ENCODE data around the gene DNAH14. TPM values are rescaled to one million over a fixed set of nuclear protein-coding genes. Genes with fewer than 3 reads are reported as not detected.

Gene DNAH14
- total and polyA plus RNA-seq, 2 experiments from 2014 or later, result 55.3 to 80.2 TPM

DNA sequence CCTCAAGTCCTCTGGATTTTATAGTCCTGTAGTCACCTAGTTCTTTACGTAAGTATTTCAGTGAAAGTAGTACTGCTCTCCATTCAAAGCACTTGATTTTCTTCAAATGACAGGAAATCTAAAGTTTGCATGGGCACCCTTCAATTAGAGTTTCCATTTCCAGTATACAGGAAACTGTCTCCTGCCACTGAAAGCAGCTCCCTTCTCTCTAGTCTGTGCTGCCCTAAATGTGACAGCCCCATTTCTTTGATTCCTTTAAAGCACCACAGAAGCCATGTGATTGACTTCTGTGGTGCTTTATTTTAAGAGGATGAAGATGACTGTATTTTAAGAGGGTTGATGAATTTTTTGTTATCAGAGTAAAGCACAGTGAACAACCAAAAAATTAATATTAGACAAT is 226.1 kb downstream of the DNAH14 start (continued):
- no peak for TF ChIP-seq ZNF331 (CRISPR knock-in tag; IDR thresholded peaks at IDR 0.05; ENCODE audit: low read depth)
- no peak for TF ChIP-seq CREB1 (CRISPR knock-in tag; IDR thresholded peaks at IDR 0.05; ENCODE audit: low read depth)
- TF ChIP-seq ZNF114 (CRISPR knock-in tag; IDR thresholded peaks at IDR 0.05), result no peak
- TF ChIP-seq, protein P1, sequence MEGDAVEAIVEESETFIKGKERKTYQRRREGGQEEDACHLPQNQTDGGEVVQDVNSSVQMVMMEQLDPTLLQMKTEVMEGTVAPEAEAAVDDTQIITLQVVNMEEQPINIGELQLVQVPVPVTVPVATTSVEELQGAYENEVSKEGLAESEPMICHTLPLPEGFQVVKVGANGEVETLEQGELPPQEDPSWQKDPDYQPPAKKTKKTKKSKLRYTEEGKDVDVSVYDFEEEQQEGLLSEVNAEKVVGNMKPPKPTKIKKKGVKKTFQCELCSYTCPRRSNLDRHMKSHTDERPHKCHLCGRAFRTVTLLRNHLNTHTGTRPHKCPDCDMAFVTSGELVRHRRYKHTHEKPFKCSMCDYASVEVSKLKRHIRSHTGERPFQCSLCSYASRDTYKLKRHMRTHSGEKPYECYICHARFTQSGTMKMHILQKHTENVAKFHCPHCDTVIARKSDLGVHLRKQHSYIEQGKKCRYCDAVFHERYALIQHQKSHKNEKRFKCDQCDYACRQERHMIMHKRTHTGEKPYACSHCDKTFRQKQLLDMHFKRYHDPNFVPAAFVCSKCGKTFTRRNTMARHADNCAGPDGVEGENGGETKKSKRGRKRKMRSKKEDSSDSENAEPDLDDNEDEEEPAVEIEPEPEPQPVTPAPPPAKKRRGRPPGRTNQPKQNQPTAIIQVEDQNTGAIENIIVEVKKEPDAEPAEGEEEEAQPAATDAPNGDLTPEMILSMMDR (conservative IDR thresholded peaks at IDR 0.05; ENCODE audit: low read depth in 2 of 2), result no peak
- TF ChIP-seq STAT1 (IDR thresholded peaks at IDR 0.05; ENCODE audit: unreplicated experiment), result no peak

DNA sequence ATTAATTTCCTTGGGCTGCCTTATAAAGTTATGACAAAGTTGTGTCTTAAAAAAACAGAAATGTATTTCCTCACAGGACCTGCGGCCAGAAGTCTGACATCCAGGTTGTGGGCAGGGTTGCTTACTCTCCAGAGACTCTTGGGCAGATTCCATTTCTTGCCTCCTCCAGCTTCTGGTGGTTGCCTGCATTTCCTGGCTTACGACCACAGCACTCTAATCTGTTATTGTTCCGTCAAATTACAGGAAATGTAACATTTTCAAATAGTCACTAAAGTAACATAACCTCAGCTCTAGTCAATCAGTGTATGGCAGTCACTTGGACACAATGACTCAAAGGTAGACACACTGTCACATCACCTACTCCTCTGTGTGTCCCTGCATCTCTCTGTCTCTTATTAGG is 226.8 kb downstream of the DNAH14 start:
- DNase-seq (ENCODE audit: low spot score) (no peak), ATAC-seq (no peak)
- H3F3A ChIP-seq (replicated peaks; ENCODE audit: low read depth), result no peaks in the 10 kb centered on the region
- H3K4me1 ChIP-seq (ENCODE audit: insufficient read depth), result no peaks in the 10 kb centered on the region
- H3K27ac ChIP-seq (ENCODE audit: low read depth), result no peak overlapping the region
- no peaks in the 10 kb centered on the region for H4K20me1 ChIP-seq (replicated peaks; ENCODE audit: insufficient read depth)
- no peaks in the 10 kb centered on the region for H3K9me3 Mint-ChIP-seq
- no peaks in the 10 kb centered on the region for H3K27me3 ChIP-seq (ENCODE audit: insufficient read depth)
- no peak overlapping the region for H3K4me3 Mint-ChIP-seq
- H3K4me3 ChIP-seq, result no peak overlapping the region
- no peak overlapping the region for H3K27ac Mint-ChIP-seq
- peaks cover 6% of the 10 kb centered on the region; the same call in 2 of the 3 replicates for H3K4me1 Mint-ChIP-seq
- no peaks in the 10 kb centered on the region for H3K27me3 Mint-ChIP-seq (ENCODE audit: insufficient read depth, low read depth, poor library complexity)
- no peaks in the 10 kb centered on the region for H3K79me2 ChIP-seq (replicated peaks; ENCODE audit: insufficient read depth)
- no peaks in the 10 kb centered on the region for H3K36me3 Mint-ChIP-seq (ENCODE audit: low read depth)
- no peak overlapping the region for H2AFZ ChIP-seq
- H3K4me2 ChIP-seq, result no peak overlapping the region
- H3K36me3 ChIP-seq (ENCODE audit: insufficient read depth), result no peaks in the 10 kb centered on the region
- no peaks in the 10 kb centered on the region for H3K9me2 ChIP-seq (ENCODE audit: insufficient read depth)
- no peak for TF ChIP-seq JUNB (IDR thresholded peaks at IDR 0.05; ENCODE audit: unreplicated experiment)
- TF ChIP-seq ZNF331 (CRISPR knock-in tag; IDR thresholded peaks at IDR 0.05; ENCODE audit: low read depth), result no peak
- TF ChIP-seq EZH2 (IDR thresholded peaks at IDR 0.05; ENCODE audit: low read depth, unreplicated experiment), result no peak
- TF ChIP-seq, protein P2, sequence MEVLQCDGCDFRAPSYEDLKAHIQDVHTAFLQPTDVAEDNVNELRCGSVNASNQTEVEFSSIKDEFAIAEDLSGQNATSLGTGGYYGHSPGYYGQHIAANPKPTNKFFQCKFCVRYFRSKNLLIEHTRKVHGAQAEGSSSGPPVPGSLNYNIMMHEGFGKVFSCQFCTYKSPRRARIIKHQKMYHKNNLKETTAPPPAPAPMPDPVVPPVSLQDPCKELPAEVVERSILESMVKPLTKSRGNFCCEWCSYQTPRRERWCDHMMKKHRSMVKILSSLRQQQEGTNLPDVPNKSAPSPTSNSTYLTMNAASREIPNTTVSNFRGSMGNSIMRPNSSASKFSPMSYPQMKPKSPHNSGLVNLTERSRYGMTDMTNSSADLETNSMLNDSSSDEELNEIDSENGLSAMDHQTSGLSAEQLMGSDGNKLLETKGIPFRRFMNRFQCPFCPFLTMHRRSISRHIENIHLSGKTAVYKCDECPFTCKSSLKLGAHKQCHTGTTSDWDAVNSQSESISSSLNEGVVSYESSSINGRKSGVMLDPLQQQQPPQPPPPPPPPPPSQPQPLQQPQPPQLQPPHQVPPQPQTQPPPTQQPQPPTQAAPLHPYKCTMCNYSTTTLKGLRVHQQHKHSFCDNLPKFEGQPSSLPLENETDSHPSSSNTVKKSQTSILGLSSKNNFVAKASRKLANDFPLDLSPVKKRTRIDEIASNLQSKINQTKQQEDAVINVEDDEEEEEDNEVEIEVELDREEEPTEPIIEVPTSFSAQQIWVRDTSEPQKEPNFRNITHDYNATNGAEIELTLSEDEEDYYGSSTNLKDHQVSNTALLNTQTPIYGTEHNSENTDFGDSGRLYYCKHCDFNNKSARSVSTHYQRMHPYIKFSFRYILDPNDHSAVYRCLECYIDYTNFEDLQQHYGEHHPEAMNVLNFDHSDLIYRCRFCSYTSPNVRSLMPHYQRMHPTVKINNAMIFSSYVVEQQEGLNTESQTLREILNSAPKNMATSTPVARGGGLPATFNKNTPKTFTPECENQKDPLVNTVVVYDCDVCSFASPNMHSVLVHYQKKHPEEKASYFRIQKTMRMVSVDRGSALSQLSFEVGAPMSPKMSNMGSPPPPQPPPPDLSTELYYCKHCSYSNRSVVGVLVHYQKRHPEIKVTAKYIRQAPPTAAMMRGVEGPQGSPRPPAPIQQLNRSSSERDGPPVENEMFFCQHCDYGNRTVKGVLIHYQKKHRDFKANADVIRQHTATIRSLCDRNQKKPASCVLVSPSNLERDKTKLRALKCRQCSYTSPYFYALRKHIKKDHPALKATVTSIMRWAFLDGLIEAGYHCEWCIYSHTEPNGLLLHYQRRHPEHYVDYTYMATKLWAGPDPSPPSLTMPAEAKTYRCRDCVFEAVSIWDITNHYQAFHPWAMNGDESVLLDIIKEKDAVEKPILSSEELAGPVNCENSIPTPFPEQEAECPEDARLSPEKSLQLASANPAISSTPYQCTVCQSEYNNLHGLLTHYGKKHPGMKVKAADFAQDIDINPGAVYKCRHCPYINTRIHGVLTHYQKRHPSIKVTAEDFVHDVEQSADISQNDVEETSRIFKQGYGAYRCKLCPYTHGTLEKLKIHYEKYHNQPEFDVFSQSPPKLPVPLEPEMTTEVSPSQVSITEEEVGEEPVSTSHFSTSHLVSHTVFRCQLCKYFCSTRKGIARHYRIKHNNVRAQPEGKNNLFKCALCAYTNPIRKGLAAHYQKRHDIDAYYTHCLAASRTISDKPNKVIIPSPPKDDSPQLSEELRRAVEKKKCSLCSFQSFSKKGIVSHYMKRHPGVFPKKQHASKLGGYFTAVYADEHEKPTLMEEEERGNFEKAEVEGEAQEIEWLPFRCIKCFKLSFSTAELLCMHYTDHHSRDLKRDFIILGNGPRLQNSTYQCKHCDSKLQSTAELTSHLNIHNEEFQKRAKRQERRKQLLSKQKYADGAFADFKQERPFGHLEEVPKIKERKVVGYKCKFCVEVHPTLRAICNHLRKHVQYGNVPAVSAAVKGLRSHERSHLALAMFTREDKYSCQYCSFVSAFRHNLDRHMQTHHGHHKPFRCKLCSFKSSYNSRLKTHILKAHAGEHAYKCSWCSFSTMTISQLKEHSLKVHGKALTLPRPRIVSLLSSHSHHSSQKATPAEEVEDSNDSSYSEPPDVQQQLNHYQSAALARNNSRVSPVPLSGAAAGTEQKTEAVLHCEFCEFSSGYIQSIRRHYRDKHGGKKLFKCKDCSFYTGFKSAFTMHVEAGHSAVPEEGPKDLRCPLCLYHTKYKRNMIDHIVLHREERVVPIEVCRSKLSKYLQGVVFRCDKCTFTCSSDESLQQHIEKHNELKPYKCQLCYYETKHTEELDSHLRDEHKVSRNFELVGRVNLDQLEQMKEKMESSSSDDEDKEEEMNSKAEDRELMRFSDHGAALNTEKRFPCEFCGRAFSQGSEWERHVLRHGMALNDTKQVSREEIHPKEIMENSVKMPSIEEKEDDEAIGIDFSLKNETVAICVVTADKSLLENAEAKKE (CRISPR knock-in tag; IDR thresholded peaks at IDR 0.05), result no peak
- TF ChIP-seq, protein P3, sequence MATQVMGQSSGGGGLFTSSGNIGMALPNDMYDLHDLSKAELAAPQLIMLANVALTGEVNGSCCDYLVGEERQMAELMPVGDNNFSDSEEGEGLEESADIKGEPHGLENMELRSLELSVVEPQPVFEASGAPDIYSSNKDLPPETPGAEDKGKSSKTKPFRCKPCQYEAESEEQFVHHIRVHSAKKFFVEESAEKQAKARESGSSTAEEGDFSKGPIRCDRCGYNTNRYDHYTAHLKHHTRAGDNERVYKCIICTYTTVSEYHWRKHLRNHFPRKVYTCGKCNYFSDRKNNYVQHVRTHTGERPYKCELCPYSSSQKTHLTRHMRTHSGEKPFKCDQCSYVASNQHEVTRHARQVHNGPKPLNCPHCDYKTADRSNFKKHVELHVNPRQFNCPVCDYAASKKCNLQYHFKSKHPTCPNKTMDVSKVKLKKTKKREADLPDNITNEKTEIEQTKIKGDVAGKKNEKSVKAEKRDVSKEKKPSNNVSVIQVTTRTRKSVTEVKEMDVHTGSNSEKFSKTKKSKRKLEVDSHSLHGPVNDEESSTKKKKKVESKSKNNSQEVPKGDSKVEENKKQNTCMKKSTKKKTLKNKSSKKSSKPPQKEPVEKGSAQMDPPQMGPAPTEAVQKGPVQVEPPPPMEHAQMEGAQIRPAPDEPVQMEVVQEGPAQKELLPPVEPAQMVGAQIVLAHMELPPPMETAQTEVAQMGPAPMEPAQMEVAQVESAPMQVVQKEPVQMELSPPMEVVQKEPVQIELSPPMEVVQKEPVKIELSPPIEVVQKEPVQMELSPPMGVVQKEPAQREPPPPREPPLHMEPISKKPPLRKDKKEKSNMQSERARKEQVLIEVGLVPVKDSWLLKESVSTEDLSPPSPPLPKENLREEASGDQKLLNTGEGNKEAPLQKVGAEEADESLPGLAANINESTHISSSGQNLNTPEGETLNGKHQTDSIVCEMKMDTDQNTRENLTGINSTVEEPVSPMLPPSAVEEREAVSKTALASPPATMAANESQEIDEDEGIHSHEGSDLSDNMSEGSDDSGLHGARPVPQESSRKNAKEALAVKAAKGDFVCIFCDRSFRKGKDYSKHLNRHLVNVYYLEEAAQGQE (IDR thresholded peaks at IDR 0.05; ENCODE audit: unreplicated experiment), result no peak
- TF ChIP-seq POLR2AphosphoS5 (IDR thresholded peaks at IDR 0.05; ENCODE audit: low read depth), result no peak
- TF ChIP-seq ZNF114 (CRISPR knock-in tag; IDR thresholded peaks at IDR 0.05), result no peak
- TF ChIP-seq, protein P4, sequence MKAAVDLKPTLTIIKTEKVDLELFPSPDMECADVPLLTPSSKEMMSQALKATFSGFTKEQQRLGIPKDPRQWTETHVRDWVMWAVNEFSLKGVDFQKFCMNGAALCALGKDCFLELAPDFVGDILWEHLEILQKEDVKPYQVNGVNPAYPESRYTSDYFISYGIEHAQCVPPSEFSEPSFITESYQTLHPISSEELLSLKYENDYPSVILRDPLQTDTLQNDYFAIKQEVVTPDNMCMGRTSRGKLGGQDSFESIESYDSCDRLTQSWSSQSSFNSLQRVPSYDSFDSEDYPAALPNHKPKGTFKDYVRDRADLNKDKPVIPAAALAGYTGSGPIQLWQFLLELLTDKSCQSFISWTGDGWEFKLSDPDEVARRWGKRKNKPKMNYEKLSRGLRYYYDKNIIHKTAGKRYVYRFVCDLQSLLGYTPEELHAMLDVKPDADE (IDR thresholded peaks at IDR 0.05), result no peak
- TF ChIP-seq NANOG (IDR thresholded peaks at IDR 0.05; ENCODE audit: borderline replicate concordance), result no peak
- TF ChIP-seq STAT1 (IDR thresholded peaks at IDR 0.05; ENCODE audit: unreplicated experiment), result no peak
- TF ChIP-seq CREB1 (CRISPR knock-in tag; IDR thresholded peaks at IDR 0.05; ENCODE audit: low read depth), result no peak
- no peak for TF ChIP-seq EZH2phosphoT487 (IDR thresholded peaks at IDR 0.05; ENCODE audit: unreplicated experiment)

Measured in GM23338 (cell line).